Sigmoid colon (tissue), 7 donors: ENCODE measurements around the gene ITPR1. TPM values are rescaled to one million over a fixed set of nuclear protein-coding genes. Genes with fewer than 3 reads are reported as not detected.

Source experiments
- DNase-seq: peaks from one replicate; pipeline ENCODE4 v3.0.0-alpha.2; 2019
- H3K27ac ChIP-seq, 4 donors: fragments of 200-600 bp; sonication (generic); one replicate each; pipeline ENCODE4 v1.5.1; 2016 to 2019; ENCODE audit warnings: mild to moderate bottlenecking in 1 of 4
- H3K27me3 ChIP-seq, 3 donors: fragments of 200-600 bp; sonication (generic); one replicate each; pipeline ENCODE4 v1.5.1; 2019; ENCODE audit warnings: mild to moderate bottlenecking in 1 of 3
- H3K36me3 ChIP-seq, 4 donors: fragments of 200-600 bp; sonication (generic); one replicate each; pipeline ENCODE4 v1.5.1; 2016 to 2019
- H3K4me1 ChIP-seq, 4 donors: fragments of 200-600 bp; sonication (generic); one replicate each; pipeline ENCODE4 v1.5.1; 2017 to 2019
- H3K4me3 ChIP-seq, 4 donors: fragments of 200-600 bp; sonication (generic); one replicate each; pipeline ENCODE4 v1.5.1; 2017 to 2019; ENCODE audit warnings: mild to moderate bottlenecking in 2 of 4, moderate library complexity in 1 of 4
- H3K9me3 ChIP-seq, 4 donors: fragments of 200-600 bp in 3 of 4; sonication (generic) in 3 of 4; one replicate each; pipeline versions ENCODE4 v1.5.1 to v1.6.1; 2013 to 2019
- EP300 ChIP-seq, 4 donors: sonication (generic); formaldehyde crosslinking; IDR thresholded peaks; one replicate each; pipeline ENCODE4 v1.6.1; 2017; ENCODE audit warnings: antibody characterized with exemption in 4 of 4
- POLR2A ChIP-seq, 2 donors: fragments of 450-650 bp; IDR thresholded peaks; one replicate each; pipeline ENCODE4 v1.6.1; 2016; ENCODE audit warnings: antibody characterized with exemption in 2 of 2, mild to moderate bottlenecking in 2 of 2, moderate library complexity in 2 of 2
- POLR2AphosphoS5 ChIP-seq, 4 donors: sonication (generic); formaldehyde crosslinking; IDR thresholded peaks; one replicate each; pipeline ENCODE4 v1.6.1; 2017; ENCODE audit warnings: antibody characterized with exemption in 4 of 4
- WGBS, 2 donors: extraction: QIAGEN DNeasy Blood & Tissue Kit; methylation state at CpG; one replicate each; pipeline ENCODE4 v1.1.7; 2013; 5-methylcytosine and 5-hydroxymethylcytosine counted together
- intact Hi-C: fragments of 100-400 bp; cut with DNase I; formaldehyde crosslinking; loops from one replicate; pipeline ENCODE4 v1.15.1; 2023
- polyA plus RNA-seq, 3 donors: library from polyadenylated mRNA; stranded (reverse); fragments of 200-250 nt; gene quantifications; one replicate each; pipeline ENCODE4 v1.2.3, GENCODE V29; 2013
- total RNA-seq, 4 donors: library from RNA; depleted of rRNA; stranded (reverse); fragments of >200 nt; gene quantifications; one replicate each; pipeline ENCODE4 v1.1.0, GENCODE V29; 2016
- TF ChIP-seq, protein P1 (sequence below), 4 experiments: fragments of 450-650 bp in 3 of 4; fragments of 200-600 bp in 1 of 4; IDR thresholded peaks; one replicate each; pipeline ENCODE4 v1.5.1; 2016 to 2019; ENCODE audit warnings: antibody characterized with exemption in 4 of 4, mild to moderate bottlenecking in 3 of 4, moderate library complexity in 2 of 4
- donor health status: healthy with polysubstance abuse.
- donor health status: Bipolar disorder and iron deficiency.
- donor health status: healthy.

ITPR1 gene
- total and polyA plus RNA-seq, 7 donors = 1.4 to 206 (median 111) TPM

DNA sequence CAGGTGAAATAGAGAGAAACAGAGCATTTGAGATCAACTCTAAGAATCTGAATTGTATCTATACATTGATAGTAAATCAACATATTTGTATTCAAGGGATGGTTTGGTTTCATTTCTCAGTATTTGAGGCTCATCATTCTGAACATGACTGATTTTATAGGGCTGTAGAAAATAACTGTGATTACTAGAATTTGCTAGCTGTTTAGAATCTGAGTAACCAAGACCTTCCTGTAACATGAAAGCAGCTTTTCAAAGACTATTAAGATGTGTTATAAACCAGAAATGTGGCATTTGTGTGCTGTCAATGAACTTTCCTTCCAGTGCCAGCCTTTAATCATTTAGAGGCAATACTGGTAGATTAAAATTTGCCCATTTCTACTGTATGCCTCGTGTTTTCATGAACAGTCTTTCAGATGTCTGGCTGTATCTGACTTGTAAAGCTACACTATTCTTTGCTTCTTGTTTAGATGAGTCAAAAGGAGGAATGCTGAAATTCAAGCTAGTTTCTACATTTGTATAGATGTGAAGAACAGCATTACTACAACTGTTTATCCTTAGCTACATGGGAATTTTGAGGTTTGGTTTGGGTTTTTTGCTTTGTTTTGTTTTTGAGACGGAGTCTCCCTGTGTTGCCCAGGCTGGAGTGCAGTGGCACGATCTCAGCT is 348.8 kb downstream of the ITPR1 start:
- peaks cover 0 to 26% (median 5%) of the 10 kb centered on the region in 4 donors for H3K36me3 ChIP-seq
- peak overlapping the region in 2 of 4 donors; percentile 5 to 41 for H3K27ac ChIP-seq
- H3K9me3 ChIP-seq = no peaks in the 10 kb centered on the region
- H3K27me3 ChIP-seq = no peaks in the 10 kb centered on the region
- no peaks in the 10 kb centered on the region for H3K4me1 ChIP-seq
- no peak overlapping the region for H3K4me3 ChIP-seq
- 76 to 84% methylated on average over 3 of the region's 3 CpGs for WGBS, 2 donors
- TF ChIP-seq POLR2A (IDR thresholded peaks at IDR 0.05) (no peak), EP300 (IDR thresholded peaks at IDR 0.05) (no peak), POLR2AphosphoS5 (IDR thresholded peaks at IDR 0.05) (no peak)
- TF ChIP-seq, protein P1, sequence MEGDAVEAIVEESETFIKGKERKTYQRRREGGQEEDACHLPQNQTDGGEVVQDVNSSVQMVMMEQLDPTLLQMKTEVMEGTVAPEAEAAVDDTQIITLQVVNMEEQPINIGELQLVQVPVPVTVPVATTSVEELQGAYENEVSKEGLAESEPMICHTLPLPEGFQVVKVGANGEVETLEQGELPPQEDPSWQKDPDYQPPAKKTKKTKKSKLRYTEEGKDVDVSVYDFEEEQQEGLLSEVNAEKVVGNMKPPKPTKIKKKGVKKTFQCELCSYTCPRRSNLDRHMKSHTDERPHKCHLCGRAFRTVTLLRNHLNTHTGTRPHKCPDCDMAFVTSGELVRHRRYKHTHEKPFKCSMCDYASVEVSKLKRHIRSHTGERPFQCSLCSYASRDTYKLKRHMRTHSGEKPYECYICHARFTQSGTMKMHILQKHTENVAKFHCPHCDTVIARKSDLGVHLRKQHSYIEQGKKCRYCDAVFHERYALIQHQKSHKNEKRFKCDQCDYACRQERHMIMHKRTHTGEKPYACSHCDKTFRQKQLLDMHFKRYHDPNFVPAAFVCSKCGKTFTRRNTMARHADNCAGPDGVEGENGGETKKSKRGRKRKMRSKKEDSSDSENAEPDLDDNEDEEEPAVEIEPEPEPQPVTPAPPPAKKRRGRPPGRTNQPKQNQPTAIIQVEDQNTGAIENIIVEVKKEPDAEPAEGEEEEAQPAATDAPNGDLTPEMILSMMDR (IDR thresholded peaks at IDR 0.05) = no peak
- no peak for DNase-seq
- intact Hi-C loops = no loop called here

DNA sequence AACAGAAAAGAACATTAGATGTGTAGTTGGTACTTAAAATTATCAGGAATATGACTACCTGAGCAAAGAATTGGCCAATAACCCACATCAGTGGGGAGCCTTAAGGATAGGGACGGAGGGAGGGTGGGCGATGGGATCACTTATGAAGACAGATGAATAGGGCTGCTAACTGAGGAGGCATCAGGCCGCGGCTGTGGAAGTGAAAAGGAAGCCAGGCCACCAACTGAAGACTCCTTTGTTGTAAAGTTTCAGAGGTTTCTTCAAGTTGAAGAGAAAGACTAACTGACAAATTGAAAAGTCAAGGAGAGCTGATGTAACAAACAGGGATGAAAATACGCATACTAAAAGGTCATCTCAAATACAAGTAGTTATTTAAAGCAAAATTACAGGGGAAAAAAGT is 350.5 kb downstream of the ITPR1 start:
- Histone ChIP-seq H3K36me3 (peaks cover 0 to 9% (median 0%) of the 10 kb centered on the region in 4 donors), H3K27ac (no peak overlapping the region), H3K4me3 (no peak overlapping the region), H3K9me3 (no peaks in the 10 kb centered on the region), H3K4me1 (no peaks in the 10 kb centered on the region), H3K27me3 (no peaks in the 10 kb centered on the region)
- 93 to 95% methylated on average over 5 of the region's 5 CpGs for WGBS, 2 donors
- DNase-seq = no peak
- TF ChIP-seq, protein P1 (IDR thresholded peaks at IDR 0.05) = no peak
- no peak for TF ChIP-seq POLR2A (IDR thresholded peaks at IDR 0.05)
- no peak for TF ChIP-seq EP300 (IDR thresholded peaks at IDR 0.05)
- no peak for TF ChIP-seq POLR2AphosphoS5 (IDR thresholded peaks at IDR 0.05)
- intact Hi-C loops = no loop called here

DNA sequence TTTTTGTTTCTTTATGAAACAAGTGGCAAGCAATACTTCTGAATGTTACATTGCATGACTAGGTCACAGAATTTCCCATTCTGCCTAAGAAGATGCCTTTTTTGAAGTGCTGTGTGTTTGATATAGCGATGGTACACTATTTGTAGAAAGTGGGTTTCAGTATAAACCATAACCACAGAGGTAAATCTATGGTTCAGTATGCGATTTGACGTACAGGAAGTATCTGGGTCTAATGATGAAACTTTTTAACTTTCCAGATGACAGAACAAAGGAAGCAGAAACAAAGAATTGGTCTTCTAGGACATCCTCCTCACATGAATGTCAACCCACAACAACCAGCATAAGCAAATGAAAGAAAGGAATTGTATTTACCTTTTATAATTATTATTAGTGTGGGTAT is 352.7 kb downstream of the ITPR1 start:
- no peaks in the 10 kb centered on the region for H3K27me3 ChIP-seq
- intact Hi-C loops = no loop called here

DNA sequence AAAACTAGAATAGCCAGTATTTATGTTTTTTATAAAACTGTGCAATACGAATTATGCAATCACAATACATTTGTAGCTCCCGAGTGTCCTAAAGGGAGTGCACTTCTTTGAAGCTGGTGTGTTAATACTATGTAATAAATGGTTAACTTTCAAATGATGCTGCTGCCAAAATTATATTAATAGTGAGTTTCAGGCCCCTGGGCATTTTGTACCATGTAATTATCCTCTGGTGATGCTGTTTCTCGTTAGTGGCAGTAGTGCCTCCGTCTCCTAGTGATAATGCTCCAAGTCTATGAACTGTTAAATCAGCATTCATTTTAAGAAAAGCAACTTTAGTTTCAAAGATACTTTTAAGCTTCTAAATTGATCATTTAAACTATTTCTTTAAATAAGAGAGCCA is 353.4 kb downstream of the ITPR1 start:
- no peak for DNase-seq
- Histone ChIP-seq H3K9me3 (no peaks in the 10 kb centered on the region), H3K27me3 (no peaks in the 10 kb centered on the region), H3K4me1 (no peaks in the 10 kb centered on the region), H3K36me3 (peaks cover 0 to 8% (median 0%) of the 10 kb centered on the region in 4 donors), H3K4me3 (no peak overlapping the region), H3K27ac (no peak overlapping the region)
- WGBS, 2 donors = 91 to 93% methylated on average over 4 of the region's 4 CpGs
- TF ChIP-seq POLR2AphosphoS5 (IDR thresholded peaks at IDR 0.05) = no peak
- TF ChIP-seq, protein P1 (IDR thresholded peaks at IDR 0.05) = no peak
- TF ChIP-seq EP300 (IDR thresholded peaks at IDR 0.05) = no peak
- TF ChIP-seq POLR2A (IDR thresholded peaks at IDR 0.05) = no peak
- intact Hi-C loops = no loop called here

More for the DNA sequence above, 352.7 kb downstream of the ITPR1 start:
- Histone ChIP-seq H3K36me3 (peaks cover 0 to 8% (median 0%) of the 10 kb centered on the region in 4 donors), H3K4me1 (no peaks in the 10 kb centered on the region), H3K4me3 (no peak overlapping the region), H3K9me3 (no peaks in the 10 kb centered on the region), H3K27ac (no peak overlapping the region)
- 43 to 73% methylated on average over 3 of the region's 3 CpGs for WGBS, 2 donors
- TF ChIP-seq POLR2A (IDR thresholded peaks at IDR 0.05) = no peak
- TF ChIP-seq EP300 (IDR thresholded peaks at IDR 0.05) = no peak
- TF ChIP-seq POLR2AphosphoS5 (IDR thresholded peaks at IDR 0.05) = no peak
- TF ChIP-seq, protein P1 (IDR thresholded peaks at IDR 0.05) = no peak
- DNase-seq = no peak
